ENCODE results near the gene KRR1. TPM values are rescaled to one million over a fixed set of nuclear protein-coding genes. Genes with fewer than 3 reads are reported as not detected.
A peak's percentile ranks its signal among the peaks of the same experiment; 100 is the strongest.
"Not testable (repeated sequence)": the region's sequence is repeated elsewhere in the genome, so short reads cannot be mapped to it uniquely, and the experiment has no call there.

KRR1 gene
- total RNA-seq, 2 donors from 2014 or later = 100 to 149 TPM

- H3K36me3 Mint-ChIP-seq = no peaks in the 10 kb centered on the region
- no peaks in the 10 kb centered on the region for H3K9me3 Mint-ChIP-seq
- ATAC-seq = no peak
- no peak overlapping the region for H3K27ac Mint-ChIP-seq
- DNase-seq (ENCODE audit: low spot score in 2 of 2) = no peak
These were observed 18.4 kb upstream of the KRR1 start for GRCh38 chr12:75529826-75530225.

- Mint-ChIP-seq H3K9me3 (no peaks in the 10 kb centered on the region), H3K27ac (no peak overlapping the region), H3K36me3 (no peaks in the 10 kb centered on the region)
- ATAC-seq (no peak), DNase-seq (ENCODE audit: low spot score in 2 of 2) (no peak)
These were observed 17.9 kb upstream of the KRR1 start for GRCh38 chr12:75529316-75529715.

GRCh38 chr12:75528692-75529091 lies 17.3 kb upstream of the KRR1 start:
- Mint-ChIP-seq H3K36me3 (no peaks in the 10 kb centered on the region), H3K27ac (no peak overlapping the region), H3K9me3 (no peaks in the 10 kb centered on the region)
- ATAC-seq = no peak
- DNase-seq (ENCODE audit: low spot score in 2 of 2) = no peak

DNA sequence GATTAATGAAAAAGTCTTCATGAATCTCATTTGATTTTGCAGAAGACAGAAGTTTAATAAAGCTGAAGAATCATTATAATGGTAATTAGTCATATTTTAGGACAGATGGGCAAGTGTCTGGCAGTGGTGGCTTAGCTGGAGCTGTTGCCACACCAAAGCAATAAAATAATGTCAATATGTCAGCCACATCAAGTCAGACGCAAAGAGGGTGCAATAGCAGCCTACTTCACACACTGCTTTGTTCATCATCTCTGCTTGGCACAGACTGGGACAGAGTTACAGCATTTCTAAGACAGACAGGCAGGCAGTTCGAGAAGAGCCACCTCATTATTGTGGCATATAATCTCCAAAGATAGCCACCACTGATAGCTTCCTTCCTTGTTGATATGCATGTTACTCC lies 16.9 kb upstream of the KRR1 start:
- H3K27ac Mint-ChIP-seq = no peak overlapping the region
- no peaks in the 10 kb centered on the region for H3K36me3 Mint-ChIP-seq
- ATAC-seq (no peak), DNase-seq (ENCODE audit: low spot score in 2 of 2) (no peak)
- H3K9me3 Mint-ChIP-seq = no peaks in the 10 kb centered on the region

DNA sequence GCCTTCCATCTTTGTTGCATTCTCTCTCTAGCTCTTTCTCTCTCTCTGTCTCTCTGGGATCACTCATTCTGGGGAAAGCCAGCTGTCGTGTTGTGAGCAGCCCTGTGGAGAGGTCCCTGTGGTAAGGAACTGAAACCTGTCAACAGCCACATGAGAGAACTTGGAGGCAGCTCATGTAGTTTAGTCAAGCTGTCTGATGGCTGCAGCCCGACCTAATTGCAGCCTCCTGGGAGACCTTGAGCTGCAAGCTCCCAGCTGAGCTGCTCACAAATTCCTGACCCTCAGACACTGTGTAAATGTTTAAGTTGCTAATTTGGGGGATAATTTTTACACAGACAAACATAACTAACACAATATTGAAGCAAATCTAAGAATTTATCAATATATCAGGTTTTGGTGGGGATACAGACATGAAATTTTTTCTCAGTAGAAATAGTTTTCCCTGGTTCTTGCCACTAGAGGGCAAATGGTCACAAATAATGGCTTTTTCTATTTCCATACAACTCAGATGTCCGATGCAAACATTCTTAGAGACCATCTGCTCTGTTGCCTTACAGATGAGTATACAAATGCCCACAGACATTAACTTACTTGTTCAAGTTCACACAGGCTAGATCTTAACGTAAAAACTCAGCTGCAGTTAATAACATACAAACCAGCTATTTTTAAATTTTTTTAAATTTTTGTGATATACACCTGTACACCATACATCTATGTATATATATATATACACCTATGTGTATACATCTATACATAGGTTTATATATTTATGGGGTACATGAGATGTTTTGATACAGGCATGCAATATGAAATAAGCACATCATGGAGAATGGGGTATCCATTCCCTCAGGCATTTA lies 15.5 kb upstream of the KRR1 start:
- Mint-ChIP-seq H3K27ac (peak overlapping the region in 1 of 2 donors; percentile 17), H3K36me3 (peaks cover 6 to 7% of the 10 kb centered on the region in 2 donors), H3K9me3 (no peaks in the 10 kb centered on the region)
- peak in 1 of 2 donors; percentile 10 for DNase-seq (ENCODE audit: low spot score in 2 of 2)
- ATAC-seq = peak; percentile 74 to 93

DNA sequence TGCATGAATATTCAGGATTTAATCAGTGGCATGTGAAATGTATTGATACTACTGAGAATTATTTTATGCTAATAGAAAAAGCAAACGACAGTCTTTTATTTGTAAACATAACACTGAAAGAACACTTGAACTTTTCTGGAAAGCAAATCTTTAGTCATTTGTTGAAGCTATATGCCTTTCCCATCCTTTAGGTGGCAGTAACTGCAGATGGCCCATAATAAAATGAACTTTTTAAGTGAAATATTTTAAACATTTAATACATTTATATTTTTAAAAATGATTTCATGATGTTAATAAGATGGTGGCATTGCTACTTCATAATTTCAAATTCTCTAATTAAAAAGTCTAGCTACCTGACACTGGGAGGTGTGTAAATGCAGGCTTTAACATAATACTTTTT lies 13.9 kb upstream of the KRR1 start:
- no peak for DNase-seq (ENCODE audit: low spot score in 2 of 2)
- peaks cover 6 to 7% of the 10 kb centered on the region in 2 donors for H3K36me3 Mint-ChIP-seq
- H3K9me3 Mint-ChIP-seq = no peaks in the 10 kb centered on the region
- H3K27ac Mint-ChIP-seq = no peak overlapping the region
- no peak for ATAC-seq

GRCh38 chr12:75522124-75522523 lies 10.7 kb upstream of the KRR1 start:
- not testable (repeated sequence) for H3K27ac Mint-ChIP-seq; DNase-seq (ENCODE audit: low spot score in 2 of 2); H3K36me3 Mint-ChIP-seq; H3K9me3 Mint-ChIP-seq; ATAC-seq

DNA sequence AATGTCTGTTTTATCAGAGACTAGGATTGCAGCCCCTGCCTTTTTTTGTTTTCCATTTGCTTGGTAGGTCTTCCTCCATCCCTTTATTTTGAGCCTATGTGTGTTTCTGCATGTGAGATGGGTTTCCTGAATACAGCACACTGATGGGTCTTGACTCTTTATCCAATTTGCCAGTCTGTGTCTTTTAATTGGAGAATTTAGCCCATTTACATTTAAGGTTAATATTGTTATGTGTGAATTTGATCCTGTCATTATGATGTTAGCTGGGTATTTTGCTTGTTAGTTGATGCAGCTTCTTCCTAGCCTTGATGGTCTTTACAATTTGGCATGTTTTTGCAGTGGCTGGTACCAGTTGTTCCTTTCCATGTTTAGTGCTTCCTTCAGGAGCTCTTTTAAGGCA lies 9.8 kb upstream of the KRR1 start:
- H3K9me3 Mint-ChIP-seq; H3K36me3 Mint-ChIP-seq; DNase-seq (ENCODE audit: low spot score in 2 of 2); ATAC-seq; H3K27ac Mint-ChIP-seq: not testable (repeated sequence)

DNA sequence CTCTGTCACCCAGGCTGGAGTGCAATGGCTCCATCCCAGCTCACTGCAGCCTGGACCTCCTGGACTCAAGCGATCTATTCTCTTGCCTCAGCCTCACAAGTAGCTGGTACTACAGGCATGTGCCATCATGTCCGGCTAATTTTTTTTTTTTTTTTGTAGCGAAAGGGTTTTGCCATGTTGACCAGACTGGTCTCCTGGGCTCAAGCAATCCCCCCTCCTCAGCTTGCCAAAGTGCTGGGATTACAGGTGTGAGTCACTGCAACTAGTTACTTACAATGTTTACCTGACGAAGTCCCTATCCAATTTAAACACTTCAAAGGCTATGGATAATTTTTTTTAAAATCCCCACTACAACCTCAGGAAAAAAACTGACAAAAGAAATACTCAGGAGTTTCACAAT lies 1.8 kb downstream of the KRR1 start:
- H3K27ac Mint-ChIP-seq = peak overlapping the region in 1 of 2 donors; percentile 100
- no peak for DNase-seq (ENCODE audit: low spot score in 2 of 2)

DNA sequence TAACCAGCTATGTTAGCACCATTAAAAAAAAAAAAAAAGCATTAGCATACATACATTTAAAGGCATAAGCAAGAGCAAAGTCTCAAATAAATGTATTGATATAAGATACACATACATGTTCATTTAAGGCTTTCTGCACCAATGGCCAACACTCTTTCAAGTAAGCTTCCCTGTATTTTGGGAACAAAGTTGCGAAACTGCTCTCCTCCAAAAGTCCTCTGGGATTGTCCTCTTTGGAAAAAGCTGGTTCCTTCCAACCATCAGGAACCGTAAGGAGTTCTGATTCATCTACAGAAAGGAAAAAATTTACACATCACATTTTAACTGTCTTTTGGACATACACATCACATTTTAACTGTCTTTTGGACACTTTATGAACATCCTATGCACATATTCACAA lies 3.2 kb downstream of the KRR1 start:
- DNase-seq (ENCODE audit: low spot score in 2 of 2) = no peak
- Mint-ChIP-seq H3K36me3 (peaks cover 22 to 23% of the 10 kb centered on the region in 2 donors), H3K9me3 (no peaks in the 10 kb centered on the region), H3K27ac (no peak overlapping the region)
- ATAC-seq = no peak

More for the DNA sequence above, 1.8 kb downstream of the KRR1 start:
- no peak for ATAC-seq
- peaks cover 20 to 23% of the 10 kb centered on the region in 2 donors for H3K36me3 Mint-ChIP-seq
- no peaks in the 10 kb centered on the region for H3K9me3 Mint-ChIP-seq

GRCh38 chr12:75507086-75507485 lies 4.3 kb downstream of the KRR1 start:
- ATAC-seq (no peak), DNase-seq (ENCODE audit: low spot score in 2 of 2) (no peak)
- H3K9me3 Mint-ChIP-seq = no peaks in the 10 kb centered on the region
- no peak overlapping the region for H3K27ac Mint-ChIP-seq
- H3K36me3 Mint-ChIP-seq = peaks cover 20 to 22% of the 10 kb centered on the region in 2 donors

DNA sequence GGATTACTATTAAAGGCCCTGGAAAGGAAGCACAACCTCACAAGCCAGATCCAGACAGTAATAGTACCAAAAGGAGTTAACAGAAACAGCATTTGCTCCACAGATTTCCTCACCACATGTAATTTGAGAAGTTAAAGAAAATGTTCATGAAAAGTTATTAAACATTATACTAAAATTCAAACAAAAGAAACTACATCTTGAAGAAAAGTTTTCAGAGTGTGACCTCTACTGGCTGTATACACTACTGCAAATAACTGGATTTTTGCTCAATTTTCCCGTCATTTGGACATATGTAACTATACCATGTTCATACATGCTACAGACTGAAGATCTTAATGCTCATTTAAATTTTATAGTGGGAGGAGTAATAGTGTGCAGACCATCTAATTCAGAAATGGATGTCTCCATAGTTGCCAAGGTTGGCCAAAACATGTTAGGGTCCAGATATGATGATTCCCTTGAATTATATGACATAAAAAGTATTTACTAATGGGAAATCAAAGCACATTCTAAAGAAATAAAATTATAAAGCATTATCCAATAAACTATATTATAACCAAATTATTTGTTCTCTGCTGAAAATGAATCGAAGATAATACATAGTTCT lies 5.6 kb downstream of the KRR1 start:
- H3K36me3 Mint-ChIP-seq = peaks cover 8 to 13% of the 10 kb centered on the region in 2 donors
- no peaks in the 10 kb centered on the region for H3K9me3 Mint-ChIP-seq
- ATAC-seq (no peak), DNase-seq (ENCODE audit: low spot score in 2 of 2) (no peak)
- no peak overlapping the region for H3K27ac Mint-ChIP-seq

- Mint-ChIP-seq H3K36me3 (peaks cover 0 to 4% of the 10 kb centered on the region in 2 donors), H3K27ac (peak overlapping the region in 1 of 2 donors; percentile 51), H3K9me3 (no peaks in the 10 kb centered on the region)
- DNase-seq (ENCODE audit: low spot score in 2 of 2) = no peak
- ATAC-seq = no peak
These were observed 7.5 kb downstream of the KRR1 start for GRCh38 chr12:75503866-75504265.

- DNase-seq (ENCODE audit: low spot score in 2 of 2) (no peak), ATAC-seq (no peak)
- H3K9me3 Mint-ChIP-seq = no peaks in the 10 kb centered on the region
- H3K36me3 Mint-ChIP-seq = peaks cover 0 to 7% of the 10 kb centered on the region in 2 donors
- peak overlapping the region in 1 of 2 donors; percentile 51 for H3K27ac Mint-ChIP-seq
These were observed 8.0 kb downstream of the KRR1 start for GRCh38 chr12:75503459-75503858.

DNA sequence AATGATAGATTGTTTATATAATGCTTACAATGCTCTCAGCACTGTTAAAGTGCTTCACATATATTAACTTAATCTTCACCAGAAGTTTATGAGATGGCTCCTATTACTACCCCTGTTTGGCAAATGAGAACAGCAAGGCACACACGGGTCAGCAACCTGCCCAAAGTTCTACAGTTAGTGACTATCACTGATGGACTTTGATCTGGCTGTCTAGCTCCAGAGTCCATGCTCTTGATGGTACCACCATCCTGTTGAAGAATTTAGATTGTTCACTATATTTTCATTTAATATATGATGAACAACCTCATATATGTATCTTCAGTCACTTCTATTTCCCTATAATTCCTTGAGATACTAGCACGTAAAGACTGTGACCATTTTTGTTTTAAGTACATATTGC lies 20.2 kb downstream of the KRR1 start:
- DNase-seq (ENCODE audit: low spot score in 2 of 2) (no peak), ATAC-seq (no peak)
- H3K27ac Mint-ChIP-seq = no peak overlapping the region
- H3K9me3 Mint-ChIP-seq = no peaks in the 10 kb centered on the region
- H3K36me3 Mint-ChIP-seq = no peaks in the 10 kb centered on the region

DNA sequence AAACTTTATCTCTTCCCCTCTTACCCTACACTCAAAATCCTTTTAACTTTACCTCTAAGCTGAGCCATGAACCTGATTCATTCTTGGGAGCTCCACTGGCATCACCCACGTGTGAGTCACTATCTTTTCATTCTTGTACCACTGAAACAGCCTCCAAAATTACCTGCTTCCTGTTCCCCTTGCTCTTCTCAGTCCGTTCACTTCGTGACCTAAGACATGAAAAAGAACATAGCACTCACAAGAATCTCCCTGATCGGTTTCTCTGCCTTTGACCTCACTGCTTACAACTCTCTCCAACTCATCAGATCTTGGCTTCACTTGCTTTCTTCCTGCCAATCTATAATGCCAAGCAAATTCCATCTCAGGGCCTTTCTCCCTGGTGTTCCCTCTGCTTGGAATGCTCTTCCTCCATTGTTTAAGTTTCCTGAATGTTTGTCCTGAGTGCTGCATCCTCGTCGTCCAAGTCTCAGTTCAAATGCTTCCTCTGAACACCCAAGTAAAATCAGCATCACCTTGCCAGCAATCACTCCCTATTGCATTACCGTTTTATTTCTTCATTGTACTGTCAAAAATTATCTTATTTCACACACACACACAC lies 21.7 kb downstream of the KRR1 start:
- Mint-ChIP-seq H3K36me3 (no peaks in the 10 kb centered on the region), H3K9me3 (no peaks in the 10 kb centered on the region), H3K27ac (peak overlapping the region; percentile 13 to 84)
- peak; percentile 97 to 98 for ATAC-seq
- peak in 1 of 2 donors; percentile 24 for DNase-seq (ENCODE audit: low spot score in 2 of 2)

- Mint-ChIP-seq H3K9me3 (no peaks in the 10 kb centered on the region), H3K36me3 (no peaks in the 10 kb centered on the region), H3K27ac (peak overlapping the region; percentile 13 to 84)
- DNase-seq (ENCODE audit: low spot score in 2 of 2) (no peak), ATAC-seq (peak; percentile 3 to 4)
These were observed 22.2 kb downstream of the KRR1 start for GRCh38 chr12:75489187-75489586.
